ENCODE results near the gene KRT14.
"Not testable (repeated sequence)": the region's sequence is repeated elsewhere in the genome, so short reads cannot be mapped to it uniquely, and the experiment has no call there.

The KRT14 gene

DNA sequence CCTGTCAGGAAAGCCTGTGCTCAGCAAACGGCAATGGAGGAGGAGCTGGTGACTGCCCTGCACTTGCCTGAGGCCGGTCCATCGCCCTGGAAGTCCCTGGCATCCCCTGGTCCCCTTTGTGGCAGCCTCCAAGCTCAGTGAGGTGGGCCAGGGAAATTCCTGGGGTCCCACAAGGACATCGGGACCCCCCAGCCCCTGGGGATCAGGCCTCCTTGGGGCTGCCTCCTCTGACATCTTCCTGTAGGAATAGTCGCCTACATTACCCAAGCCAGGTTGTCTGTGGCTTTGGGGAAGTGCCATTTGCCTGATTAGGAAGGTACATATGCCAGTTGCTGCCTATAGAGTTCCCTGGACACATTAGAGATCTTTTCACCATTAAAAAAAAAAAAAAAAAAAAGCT is 7.7 kb downstream of the KRT14 start:
- H3K4me3 ChIP-seq (ENCODE audit: low read length): no peak overlapping the region

DNA sequence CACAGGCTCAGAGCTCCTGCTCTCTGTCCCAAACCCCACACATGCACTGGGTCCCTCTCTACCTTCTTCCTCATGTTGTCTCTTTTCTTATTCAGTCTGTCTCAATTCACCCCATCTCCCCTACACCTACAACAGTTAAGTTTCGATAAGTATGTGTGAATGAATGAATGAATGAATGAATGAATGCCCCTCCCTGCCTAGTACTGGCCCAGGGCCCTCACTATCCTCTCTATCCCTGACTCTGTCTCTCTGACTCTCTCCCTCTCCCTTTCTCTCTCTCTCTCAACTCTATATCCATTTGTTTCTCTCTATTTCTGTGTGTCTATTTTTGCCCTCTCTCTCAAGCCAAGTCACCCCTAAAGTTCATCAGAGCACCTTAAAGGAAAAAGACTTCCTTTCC is 8.2 kb downstream of the KRT14 start:
- TF ChIP-seq ZNF274 (IDR thresholded peaks at IDR 0.05; ENCODE audit: low read depth, low read length): no peak
- H3K4me3 ChIP-seq (ENCODE audit: low read length): no peak overlapping the region

More for the DNA sequence above, 7.7 kb downstream of the KRT14 start:
- TF ChIP-seq ZNF274 (IDR thresholded peaks at IDR 0.05; ENCODE audit: low read depth, low read length): no peak

DNA sequence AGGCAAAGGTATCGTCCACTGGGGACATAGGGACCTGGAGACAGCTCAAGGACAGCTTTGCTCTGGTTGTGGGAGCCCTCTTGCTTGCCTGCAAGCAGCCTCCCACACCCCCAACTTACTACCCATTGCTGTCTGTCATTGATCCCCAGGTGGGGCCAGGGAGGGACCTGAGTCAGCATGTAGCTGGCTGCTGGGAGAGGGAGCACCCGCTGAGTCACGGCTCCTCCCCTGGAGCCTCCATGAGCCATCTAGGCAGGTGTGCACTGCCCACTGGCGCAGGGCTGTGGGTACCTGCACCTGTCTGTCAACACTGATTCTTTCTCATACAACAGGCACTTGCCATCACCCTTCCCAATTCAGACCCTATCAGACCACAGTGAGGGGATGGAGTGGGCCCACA is 10.0 kb downstream of the KRT14 start:
- not testable (repeated sequence) for H3K4me3 ChIP-seq (ENCODE audit: low read length)

DNA sequence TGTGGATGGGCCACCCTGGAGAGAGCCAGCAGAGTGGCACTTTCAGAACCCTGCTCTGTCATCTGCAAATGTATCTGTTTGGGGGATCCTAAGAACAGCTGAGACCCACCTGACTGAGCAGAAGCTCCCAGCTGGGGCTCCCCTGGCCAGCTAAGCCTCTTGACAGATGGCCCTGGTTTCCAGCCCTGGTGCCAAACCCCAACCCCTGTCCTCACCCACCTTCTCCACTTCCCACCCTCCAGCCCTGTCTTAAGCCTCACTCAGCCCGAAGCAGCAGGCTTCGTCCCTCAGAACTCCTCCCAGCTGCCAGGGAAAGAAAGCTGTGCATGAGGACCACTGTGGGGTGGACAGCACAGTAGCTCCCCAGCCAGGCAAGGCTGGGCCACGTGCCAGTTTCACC is 11.4 kb downstream of the KRT14 start:
- H3K4me3 ChIP-seq (ENCODE audit: low read length): no peak overlapping the region
- TF ChIP-seq ZNF274 (IDR thresholded peaks at IDR 0.05; ENCODE audit: low read depth, low read length): no peak

DNA sequence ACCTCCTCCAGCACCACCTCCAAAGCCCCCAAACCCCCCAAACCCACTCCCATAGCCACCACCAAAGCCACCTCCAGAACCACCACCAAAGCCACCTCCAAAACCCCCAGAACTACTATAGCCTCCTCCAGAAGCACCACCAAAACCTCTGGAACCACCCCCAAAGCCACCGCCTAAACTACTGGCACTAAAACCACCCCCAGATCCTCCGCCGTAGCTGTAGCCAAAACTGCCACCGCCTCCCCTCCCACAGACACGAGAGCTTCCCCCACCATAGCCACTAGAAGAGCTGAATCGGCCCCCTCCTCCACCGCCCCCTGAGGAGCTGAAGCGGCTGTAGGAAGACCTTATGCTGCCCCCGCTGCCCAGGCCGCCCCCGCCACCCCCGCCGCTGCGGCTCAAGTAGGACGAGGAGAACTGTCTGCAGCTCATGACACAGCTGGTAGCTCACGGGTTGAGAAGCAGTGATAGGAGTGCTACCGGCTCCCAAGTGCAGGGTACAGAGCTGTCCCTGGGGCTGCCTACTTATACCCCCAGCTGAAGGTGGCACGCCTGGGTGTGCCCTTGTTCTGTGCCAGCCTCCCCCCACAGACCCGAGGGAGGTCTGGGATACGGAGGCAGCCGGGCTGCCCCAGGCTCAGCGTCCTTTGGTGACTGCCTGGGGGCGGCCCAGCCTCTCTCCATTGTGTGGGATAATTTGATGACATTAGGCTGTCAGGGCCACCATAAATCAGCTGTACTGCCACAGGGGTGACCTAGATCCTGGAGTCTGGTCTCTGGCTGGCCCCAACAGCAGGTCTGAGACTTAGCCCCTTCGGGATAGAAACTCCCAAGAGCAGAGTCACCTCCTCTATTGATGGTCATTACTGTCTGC is 14.9 kb downstream of the KRT14 start, which contains the start of gene KRT9:
KRT9 (minus strand) TSS at position 499 of the 874 bp plus-strand sequence; CDS start at position 432, 67 bp downstream.
- no peak within 1 kb of the TSS for H3K4me3 ChIP-seq (ENCODE audit: low read length)
- no peak for TF ChIP-seq ZNF274 (IDR thresholded peaks at IDR 0.05; ENCODE audit: low read depth, low read length)

DNA sequence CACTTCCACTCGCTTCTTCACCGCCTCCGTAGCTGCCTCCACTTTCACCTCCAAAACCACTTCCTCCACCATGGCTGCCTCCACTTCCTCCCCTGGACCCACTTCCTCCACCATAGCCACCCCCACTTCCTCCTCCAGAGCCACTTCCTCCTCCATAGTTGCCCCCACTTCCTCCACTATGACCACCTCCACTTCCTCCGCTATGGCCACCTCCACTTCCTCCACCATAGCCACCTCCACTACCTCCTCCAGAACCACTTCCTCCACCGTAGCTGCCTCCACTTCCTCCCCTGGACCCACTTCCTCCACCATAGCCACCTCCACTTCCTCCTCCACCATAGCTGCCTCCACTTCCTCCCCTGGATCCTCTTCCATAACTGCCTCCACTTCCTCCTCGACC is 19.4 kb downstream of the KRT14 start:
- no peak for TF ChIP-seq ZNF274 (IDR thresholded peaks at IDR 0.05; ENCODE audit: low read depth, low read length)

DNA sequence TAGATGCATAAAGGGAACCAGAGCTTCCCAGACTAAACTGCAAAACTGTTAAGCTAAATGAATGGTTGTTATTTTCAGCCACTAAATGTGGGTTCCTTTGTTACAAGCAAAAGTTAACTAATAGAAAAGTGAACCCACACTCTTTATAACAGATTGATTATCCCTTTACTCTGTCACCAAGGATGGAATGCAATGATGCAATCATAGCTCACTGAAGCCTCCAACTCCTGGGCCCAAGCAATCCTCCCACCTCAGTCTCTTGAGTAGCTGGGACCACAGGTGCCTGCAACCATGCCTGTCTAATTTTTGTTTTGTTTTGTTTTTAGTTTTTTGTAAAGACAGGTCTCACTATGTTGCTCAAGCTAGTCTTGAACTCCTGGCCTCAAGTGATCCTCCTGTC is 21.4 kb downstream of the KRT14 start:
- H3K4me3 ChIP-seq (ENCODE audit: low read length): no peak overlapping the region
- TF ChIP-seq ZNF274 (IDR thresholded peaks at IDR 0.05; ENCODE audit: low read depth, low read length): no peak

More for the DNA sequence above, 19.4 kb downstream of the KRT14 start:
- no peak overlapping the region for H3K4me3 ChIP-seq (ENCODE audit: low read length)

DNA sequence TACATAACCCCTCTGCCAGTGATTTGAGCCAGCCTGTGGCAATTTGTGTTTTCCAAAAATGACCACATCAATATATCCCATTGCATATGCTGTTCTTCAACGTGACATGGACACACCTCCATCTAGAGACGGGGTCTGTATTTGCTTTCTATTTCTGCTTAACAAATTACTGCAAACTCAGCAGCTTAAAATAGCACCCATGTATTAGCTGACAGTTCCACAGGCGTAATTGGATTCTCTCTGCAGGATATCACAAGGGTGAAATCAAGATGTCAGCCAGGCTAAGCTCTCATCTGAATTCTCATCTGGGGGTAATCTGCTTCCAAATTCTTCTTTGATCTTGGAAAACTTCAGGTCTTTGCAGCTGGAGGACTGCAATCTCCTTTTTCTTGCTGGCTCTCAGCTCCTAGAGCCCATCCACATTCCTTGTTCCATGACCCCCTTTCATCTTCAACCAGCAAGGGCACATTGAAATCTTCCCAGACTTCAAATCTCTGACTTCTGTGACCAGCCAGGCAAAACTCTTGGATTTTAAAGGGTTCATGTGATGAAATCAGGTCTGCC is 23.0 kb downstream of the KRT14 start:
- no peak for TF ChIP-seq ZNF274 (IDR thresholded peaks at IDR 0.05; ENCODE audit: low read depth, low read length)

DNA sequence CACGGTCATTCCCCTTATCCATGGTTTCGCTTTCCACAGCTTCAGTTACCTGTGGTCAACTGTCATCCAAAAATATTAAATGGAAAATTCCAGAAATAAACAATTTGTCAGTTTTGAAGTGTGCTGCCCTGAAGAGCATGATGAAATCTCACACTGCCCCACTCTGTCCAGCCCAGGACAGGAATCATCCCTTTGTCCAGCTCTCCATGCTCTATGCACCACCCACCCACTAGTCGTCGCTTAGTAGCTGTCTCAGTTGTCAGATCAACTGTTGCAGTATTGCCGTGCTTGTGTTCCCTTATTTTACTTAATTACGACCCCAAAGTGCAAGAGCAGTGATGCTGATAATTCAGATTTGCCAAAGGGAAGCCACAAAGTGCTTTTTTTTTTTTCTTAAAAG is 25.1 kb downstream of the KRT14 start:
- H3K4me3 ChIP-seq (ENCODE audit: low read length): no peak overlapping the region

More for the DNA sequence above, 23.0 kb downstream of the KRT14 start:
- no peak overlapping the region for H3K4me3 ChIP-seq (ENCODE audit: low read length)

DNA sequence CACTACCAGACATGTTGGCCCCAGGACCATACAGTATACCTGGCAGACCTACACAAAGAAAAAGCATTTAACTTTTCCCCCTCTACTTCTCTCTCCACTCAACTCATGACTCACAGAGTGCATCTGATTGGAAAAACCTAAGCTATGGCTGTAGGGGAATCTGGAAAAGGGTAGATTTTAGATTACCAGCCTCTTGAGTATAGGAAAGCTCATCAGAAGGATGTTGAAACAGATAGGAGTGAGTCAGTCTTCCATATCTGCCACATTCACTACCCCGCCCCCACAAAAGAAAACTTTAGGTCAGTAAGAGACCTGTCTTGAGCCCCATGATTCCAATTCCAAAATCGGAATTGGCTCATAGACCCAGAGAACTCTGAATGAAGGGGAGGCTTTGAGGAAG is 27.1 kb downstream of the KRT14 start:
- no peak for TF ChIP-seq ZNF274 (IDR thresholded peaks at IDR 0.05; ENCODE audit: low read depth, low read length)
- no peak overlapping the region for H3K4me3 ChIP-seq (ENCODE audit: low read length)

More for the DNA sequence above, 25.1 kb downstream of the KRT14 start:
- no peak for TF ChIP-seq ZNF274 (IDR thresholded peaks at IDR 0.05; ENCODE audit: low read depth, low read length)

DNA sequence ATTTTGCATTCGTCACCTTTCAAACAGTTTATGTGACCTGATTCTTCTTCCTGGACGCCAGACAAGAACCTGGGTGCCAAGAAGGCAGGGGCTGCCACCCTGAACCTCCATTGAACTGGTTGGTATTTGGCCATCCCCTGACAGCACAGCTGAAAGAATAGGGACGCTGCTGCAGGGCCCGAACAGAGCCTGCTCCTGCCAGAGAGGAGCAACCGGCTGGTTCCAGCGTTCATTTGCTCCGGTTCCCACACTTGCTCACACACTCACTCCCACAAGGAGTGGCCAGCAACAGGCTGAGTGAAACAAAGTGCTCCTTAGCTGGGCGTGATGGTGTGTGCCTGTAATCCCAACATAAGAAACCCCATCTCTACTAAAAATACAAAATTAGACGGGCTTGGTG is 29.8 kb downstream of the KRT14 start:
- no peak for TF ChIP-seq ZNF274 (IDR thresholded peaks at IDR 0.05; ENCODE audit: low read depth, low read length)
- H3K4me3 ChIP-seq (ENCODE audit: low read length): no peak overlapping the region

DNA sequence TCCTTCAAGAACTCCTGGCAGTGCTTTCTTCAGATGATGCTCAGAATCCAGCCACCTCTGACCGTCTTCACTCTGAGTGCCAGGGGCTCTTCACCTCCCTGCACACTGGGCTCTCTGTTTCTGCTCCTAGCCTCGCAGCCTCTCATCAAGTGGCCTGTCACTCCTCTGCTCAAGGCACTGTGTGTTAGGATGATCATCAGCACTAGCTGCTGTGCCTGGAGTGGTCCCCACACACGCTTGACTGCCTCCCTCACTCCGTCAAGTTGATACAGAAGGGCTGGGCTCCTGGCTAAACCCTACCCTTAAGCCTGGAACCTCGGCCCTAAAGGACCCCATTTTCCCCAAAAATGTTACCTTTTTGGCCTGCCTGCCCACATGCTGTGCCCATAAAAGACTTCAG is 30.4 kb downstream of the KRT14 start:
- H3K4me3 ChIP-seq (ENCODE audit: low read length): no peak overlapping the region
- no peak for TF ChIP-seq ZNF274 (IDR thresholded peaks at IDR 0.05; ENCODE audit: low read depth, low read length)

DNA sequence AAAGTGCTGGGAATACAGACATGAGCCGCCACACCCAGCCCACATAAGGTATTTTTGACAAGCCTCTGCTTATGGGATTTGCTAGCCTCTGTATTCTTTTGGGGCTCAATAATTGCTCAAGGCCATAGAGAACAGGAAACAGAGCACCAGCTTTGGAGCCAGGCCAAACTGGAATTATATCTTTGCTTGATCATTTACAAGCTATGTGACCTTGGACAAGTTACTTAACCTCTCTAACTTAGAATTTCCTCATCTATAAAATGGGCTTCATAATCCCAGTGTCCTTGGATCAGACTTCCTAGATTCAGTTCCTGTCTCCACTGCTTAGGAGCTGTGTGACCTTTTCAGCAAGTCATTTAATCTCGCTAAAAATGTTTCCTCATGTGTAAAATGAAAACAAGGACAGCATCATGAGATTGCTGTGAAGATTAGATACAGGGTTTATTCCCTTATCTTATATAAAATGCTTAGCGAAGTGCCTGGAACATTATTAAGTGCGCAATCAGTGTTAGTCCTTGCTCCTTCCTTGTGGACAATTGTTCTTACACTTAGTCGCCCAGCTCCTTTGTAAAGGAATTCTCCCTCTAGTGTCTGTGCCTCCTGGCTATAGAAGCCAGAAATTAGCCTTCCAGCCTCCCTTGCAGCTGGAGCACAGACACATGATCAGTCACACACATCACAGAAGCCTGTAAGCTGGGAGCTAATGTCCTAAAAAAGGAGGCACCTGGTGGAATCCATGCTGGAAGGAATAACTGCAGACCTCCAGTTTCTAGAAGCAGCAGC is 31.4 kb downstream of the KRT14 start:
- TF ChIP-seq ZNF274 (IDR thresholded peaks at IDR 0.05; ENCODE audit: low read depth, low read length): no peak
- no peak overlapping the region for H3K4me3 ChIP-seq (ENCODE audit: low read length)

DNA sequence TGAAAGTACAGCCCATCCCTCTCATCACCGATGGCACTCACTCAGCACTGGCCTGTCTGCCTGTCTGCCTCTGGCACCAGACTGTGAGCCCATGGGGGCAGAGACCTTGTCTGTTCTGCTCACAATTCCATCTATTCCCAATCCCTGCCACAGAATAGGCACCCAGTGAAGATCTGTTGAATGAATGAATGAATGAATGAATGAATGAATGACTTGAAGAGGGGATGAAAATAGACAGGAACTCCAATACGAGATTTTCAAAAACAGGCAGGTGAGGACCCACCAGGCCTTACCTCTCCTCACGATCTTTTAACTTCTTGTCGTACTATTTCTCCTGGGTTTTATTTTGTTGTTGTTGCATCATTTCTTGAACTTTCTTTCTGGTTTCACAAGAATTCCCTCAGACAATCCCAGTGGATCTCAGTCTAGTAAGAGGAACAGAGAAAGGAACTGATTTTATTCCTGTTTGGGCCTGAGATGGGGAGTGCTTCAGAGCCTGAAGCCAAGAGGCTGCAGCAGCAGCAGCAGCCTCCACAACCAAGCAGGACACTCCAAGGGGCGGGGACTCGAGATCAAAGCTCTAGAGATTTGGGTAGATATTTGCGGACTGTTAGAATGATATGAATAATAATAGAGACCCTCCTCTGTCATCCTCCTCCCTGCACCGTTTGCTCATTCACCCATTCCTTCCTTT is 32.6 kb downstream of the KRT14 start:
- no peak overlapping the region for H3K4me3 ChIP-seq (ENCODE audit: low read length)
- TF ChIP-seq ZNF274 (IDR thresholded peaks at IDR 0.05; ENCODE audit: low read depth, low read length): no peak

Data from GM08714 (cell line).